ENCODE data around the gene PBRM1. TPM values are rescaled to one million over a fixed set of nuclear protein-coding genes. Genes with fewer than 3 reads are reported as not detected.

PBRM1 gene
- total RNA-seq, 1 donor = 100 TPM

GRCh38 chr3:52558436-52558835 is 127.3 kb downstream of the PBRM1 start:
- Histone ChIP-seq H3K27me3 (ENCODE audit: insufficient read depth, low read length) (no peaks in the 10 kb centered on the region), H3K9me3 (ENCODE audit: low read depth, low read length) (no peaks in the 10 kb centered on the region), H4K20me1 (ENCODE audit: insufficient read depth, low read length) (peaks cover 15% of the 10 kb centered on the region), H3K36me3 (ENCODE audit: insufficient read depth, low read length) (peaks cover 64% of the 10 kb centered on the region), H3K4me3 (ENCODE audit: insufficient read depth, low read length) (no peak overlapping the region), H3K4me2 (ENCODE audit: insufficient read depth, low read length) (no peak overlapping the region), H2AFZ (ENCODE audit: low read length) (no peak overlapping the region), H3K4me1 (ENCODE audit: insufficient read depth, low read length) (peaks cover 22% of the 10 kb centered on the region), H3K27ac (ENCODE audit: low read depth, low read length) (no peak overlapping the region), H3K79me2 (ENCODE audit: insufficient read depth, low read length) (peaks cover 13% of the 10 kb centered on the region)
- no peak for TF ChIP-seq CTCF (IDR thresholded peaks at IDR 0.05; ENCODE audit: extremely low read depth, low read depth, low read length)
- no peak for DNase-seq (ENCODE audit: insufficient read length, low spot score, missing footprints)

- TF ChIP-seq CTCF (IDR thresholded peaks at IDR 0.05; ENCODE audit: extremely low read depth, low read depth, low read length) = no peak
- no peaks in the 10 kb centered on the region for H3K27me3 ChIP-seq (ENCODE audit: insufficient read depth, low read length)
- H3K27ac ChIP-seq (ENCODE audit: low read depth, low read length) = no peak overlapping the region
- peaks cover 63% of the 10 kb centered on the region for H3K36me3 ChIP-seq (ENCODE audit: insufficient read depth, low read length)
- H3K9me3 ChIP-seq (ENCODE audit: low read depth, low read length) = no peaks in the 10 kb centered on the region
- peaks cover 20% of the 10 kb centered on the region for H4K20me1 ChIP-seq (ENCODE audit: insufficient read depth, low read length)
- peaks cover 19% of the 10 kb centered on the region for H3K79me2 ChIP-seq (ENCODE audit: insufficient read depth, low read length)
- no peak for DNase-seq (ENCODE audit: insufficient read length, low spot score, missing footprints)
- peaks cover 22% of the 10 kb centered on the region for H3K4me1 ChIP-seq (ENCODE audit: insufficient read depth, low read length)
- no peak overlapping the region for H2AFZ ChIP-seq (ENCODE audit: low read length)
- H3K4me3 ChIP-seq (ENCODE audit: insufficient read depth, low read length) = no peak overlapping the region
- H3K4me2 ChIP-seq (ENCODE audit: insufficient read depth, low read length) = no peak overlapping the region
These were observed 128.4 kb downstream of the PBRM1 start for GRCh38 chr3:52557011-52557960.

GRCh38 chr3:52555056-52555455 is 130.7 kb downstream of the PBRM1 start:
- Histone ChIP-seq H3K9me3 (ENCODE audit: low read depth, low read length) (no peaks in the 10 kb centered on the region), H3K79me2 (ENCODE audit: insufficient read depth, low read length) (peaks cover 24% of the 10 kb centered on the region), H3K27ac (ENCODE audit: low read depth, low read length) (no peak overlapping the region), H3K27me3 (ENCODE audit: insufficient read depth, low read length) (no peaks in the 10 kb centered on the region), H3K36me3 (ENCODE audit: insufficient read depth, low read length) (peaks cover 75% of the 10 kb centered on the region), H2AFZ (ENCODE audit: low read length) (no peak overlapping the region), H3K4me3 (ENCODE audit: insufficient read depth, low read length) (no peak overlapping the region), H4K20me1 (ENCODE audit: insufficient read depth, low read length) (peaks cover 26% of the 10 kb centered on the region), H3K4me1 (ENCODE audit: insufficient read depth, low read length) (peaks cover 16% of the 10 kb centered on the region), H3K4me2 (ENCODE audit: insufficient read depth, low read length) (no peak overlapping the region)
- TF ChIP-seq CTCF (IDR thresholded peaks at IDR 0.05; ENCODE audit: extremely low read depth, low read depth, low read length) = no peak
- DNase-seq (ENCODE audit: insufficient read length, low spot score, missing footprints) = no peak

GRCh38 chr3:52554026-52554755 is 131.5 kb downstream of the PBRM1 start:
- Histone ChIP-seq H2AFZ (ENCODE audit: low read length) (no peak overlapping the region), H3K9me3 (ENCODE audit: low read depth, low read length) (no peaks in the 10 kb centered on the region), H3K79me2 (ENCODE audit: insufficient read depth, low read length) (peaks cover 24% of the 10 kb centered on the region), H3K27me3 (ENCODE audit: insufficient read depth, low read length) (no peaks in the 10 kb centered on the region), H3K36me3 (ENCODE audit: insufficient read depth, low read length) (peaks cover 75% of the 10 kb centered on the region), H3K27ac (ENCODE audit: low read depth, low read length) (no peak overlapping the region), H4K20me1 (ENCODE audit: insufficient read depth, low read length) (peaks cover 26% of the 10 kb centered on the region), H3K4me2 (ENCODE audit: insufficient read depth, low read length) (no peak overlapping the region), H3K4me1 (ENCODE audit: insufficient read depth, low read length) (peaks cover 16% of the 10 kb centered on the region), H3K4me3 (ENCODE audit: insufficient read depth, low read length) (no peak overlapping the region)
- no peak for DNase-seq (ENCODE audit: insufficient read length, low spot score, missing footprints)
- no peak for TF ChIP-seq CTCF (IDR thresholded peaks at IDR 0.05; ENCODE audit: extremely low read depth, low read depth, low read length)

All from osteoblast (primary cell).